Raji (cell line): Measurements from ENCODE around the gene SMC5.

Experiments
- POLR2A ChIP-seq: IDR thresholded peaks from 2 replicates; pipeline ENCODE4 v1.6.1; 2011; ENCODE audit warnings: low read depth, low read length, control low read depth; ENCODE audit not compliant: insufficient read depth

SMC5 gene

DNA sequence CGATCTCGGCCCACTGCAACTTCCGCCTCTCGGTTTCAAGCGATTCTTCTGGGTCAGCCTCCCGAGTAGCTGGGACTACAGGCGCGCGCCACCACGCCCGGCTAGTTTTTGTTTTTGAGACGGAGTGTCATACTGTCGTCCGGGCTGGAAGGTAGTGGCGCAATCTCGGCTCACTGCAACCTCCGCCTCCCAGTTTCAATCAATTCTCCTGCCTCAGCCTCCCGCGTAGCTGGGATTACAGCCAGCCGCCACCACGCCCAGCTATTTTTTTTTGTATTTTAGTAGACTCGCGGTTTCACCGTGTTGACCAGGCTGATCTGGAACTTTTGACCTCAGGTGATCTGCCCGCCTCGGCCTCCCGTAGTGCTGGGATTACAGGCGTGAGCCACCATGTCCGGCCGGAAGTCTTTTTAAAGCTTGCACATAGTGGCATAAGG lies 1.2 kb downstream of the SMC5 start:
- TF ChIP-seq POLR2A, result no peak

DNA sequence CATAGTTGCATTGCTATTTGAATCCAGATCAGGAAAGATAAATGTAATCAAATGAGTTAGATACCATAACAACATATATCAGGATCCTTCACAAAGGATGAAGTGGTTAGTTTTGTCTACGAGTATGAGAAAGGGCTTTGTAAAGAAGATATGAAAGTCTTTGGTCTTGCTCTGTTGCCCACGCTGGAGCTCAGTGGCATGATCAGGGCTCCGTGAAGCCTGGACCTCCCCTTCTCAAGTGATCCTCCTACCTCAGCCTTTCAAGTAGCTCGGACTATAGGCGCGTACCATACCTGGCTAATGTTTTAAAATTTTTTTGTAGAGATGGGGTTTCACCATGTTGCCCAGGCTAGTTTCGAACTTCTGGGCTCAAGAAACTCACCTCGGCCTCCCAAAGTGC lies 1.8 kb downstream of the SMC5 start:
- TF ChIP-seq POLR2A, result no peak

DNA sequence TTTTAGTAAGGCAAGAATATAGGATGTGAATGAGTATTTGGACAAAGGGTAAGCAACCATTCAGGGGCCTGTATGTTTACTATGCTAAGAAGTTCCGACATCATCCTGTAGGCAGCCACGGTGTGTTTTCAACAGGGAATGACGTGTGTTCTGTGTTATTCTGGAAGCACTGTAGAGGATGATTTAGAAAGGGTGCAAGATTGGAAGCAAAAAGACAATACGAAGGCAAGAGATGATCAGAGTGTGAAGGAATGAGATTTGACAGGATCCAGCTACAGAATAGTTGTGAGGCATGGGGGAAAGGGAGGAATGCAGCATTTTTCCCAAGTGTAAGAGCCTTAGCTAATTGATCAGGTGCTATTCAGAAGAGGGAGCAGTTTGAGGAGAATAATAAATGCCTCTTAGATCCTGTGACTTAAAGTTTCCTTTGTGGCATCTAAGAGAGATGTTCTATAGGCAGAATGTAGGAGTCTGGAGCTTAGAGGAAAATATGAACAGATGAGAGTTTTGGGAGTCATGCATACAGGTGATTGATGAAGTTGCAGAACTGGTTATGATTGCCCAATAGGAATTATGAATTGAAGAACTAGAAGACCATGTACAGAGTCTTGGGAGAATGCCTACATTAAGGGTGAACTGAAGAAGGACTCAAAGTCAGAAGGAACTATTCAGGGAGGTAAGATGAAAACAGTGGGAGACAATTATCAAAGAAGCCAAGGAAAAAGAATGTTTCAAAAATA lies 2.5 kb downstream of the SMC5 start:
- no peak for TF ChIP-seq POLR2A

DNA sequence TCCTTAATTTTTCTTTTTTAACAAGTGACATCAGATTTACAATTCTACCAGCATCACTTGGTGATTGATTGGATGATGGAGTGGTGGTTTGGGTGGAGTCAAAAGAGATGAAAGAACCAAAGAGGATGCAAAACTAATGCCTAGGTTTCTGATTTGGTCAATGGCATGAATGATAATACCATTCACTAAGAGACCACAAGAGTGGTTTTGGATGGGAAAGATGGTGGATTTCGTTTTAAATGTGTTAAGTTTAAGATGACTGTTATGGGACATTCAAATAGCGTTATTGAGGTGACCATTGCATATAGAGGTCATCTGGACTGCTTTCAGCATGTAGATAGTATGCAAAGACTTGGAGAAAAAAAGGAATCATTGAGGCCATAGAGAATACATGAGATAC lies 3.6 kb downstream of the SMC5 start:
- TF ChIP-seq POLR2A, result no peak

DNA sequence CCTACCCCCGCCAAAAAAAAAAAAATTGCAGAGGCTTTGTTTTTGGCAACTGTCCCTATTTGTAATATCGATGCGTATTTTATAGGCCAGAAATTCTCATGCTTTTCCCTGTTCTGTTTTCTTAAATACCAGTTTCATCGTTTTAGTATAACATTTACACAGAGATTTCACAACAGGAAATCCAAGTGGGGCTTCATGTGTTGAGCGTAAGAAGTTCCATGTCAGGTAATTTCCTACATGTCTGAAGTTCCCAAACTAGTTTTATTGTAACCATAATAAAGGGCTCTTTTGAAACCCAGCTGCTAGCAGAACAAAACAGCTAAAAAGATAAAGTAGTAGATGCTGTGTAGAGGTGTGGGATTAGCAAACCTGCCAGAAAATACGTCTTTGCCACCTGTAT lies 4.2 kb downstream of the SMC5 start:
- no peak for TF ChIP-seq POLR2A

DNA sequence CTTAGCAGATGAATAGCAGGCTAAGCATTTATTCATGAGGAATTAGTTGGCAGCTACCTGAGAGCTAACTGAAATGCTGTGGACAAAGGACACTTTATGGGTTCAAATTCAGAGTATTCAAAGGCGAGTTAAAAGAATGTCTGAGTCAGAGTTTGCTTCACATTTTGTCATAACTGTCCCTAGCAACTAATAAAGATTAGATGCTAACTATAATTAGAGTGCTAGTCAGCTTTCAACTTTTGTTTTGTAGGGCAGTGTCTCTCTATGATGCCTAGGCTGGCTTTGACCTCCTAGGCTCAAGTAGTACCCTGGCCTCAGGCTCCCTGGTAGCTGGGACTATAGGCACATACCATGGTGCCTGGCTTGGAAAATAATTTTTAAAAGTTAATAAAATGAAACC lies 4.6 kb downstream of the SMC5 start:
- TF ChIP-seq POLR2A, result no peak

DNA sequence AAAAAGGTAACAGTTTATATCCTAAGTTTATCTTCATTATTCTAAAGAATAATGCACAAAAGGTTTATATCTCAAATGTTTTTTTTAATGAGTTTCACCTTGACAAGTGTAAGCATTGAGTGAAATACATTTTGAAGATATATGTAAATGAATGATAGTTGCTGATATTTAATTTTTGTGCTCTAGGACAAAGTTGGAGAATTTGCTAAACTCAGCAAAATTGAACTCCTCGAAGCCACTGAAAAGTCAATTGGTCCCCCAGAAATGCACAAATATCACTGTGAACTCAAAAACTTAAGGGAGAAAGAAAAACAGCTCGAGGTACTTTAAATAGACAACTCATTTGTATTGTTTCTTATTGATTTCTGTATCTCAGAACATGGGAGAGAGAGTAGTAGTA lies 19.5 kb downstream of the SMC5 start:
- TF ChIP-seq POLR2A, result no peak

DNA sequence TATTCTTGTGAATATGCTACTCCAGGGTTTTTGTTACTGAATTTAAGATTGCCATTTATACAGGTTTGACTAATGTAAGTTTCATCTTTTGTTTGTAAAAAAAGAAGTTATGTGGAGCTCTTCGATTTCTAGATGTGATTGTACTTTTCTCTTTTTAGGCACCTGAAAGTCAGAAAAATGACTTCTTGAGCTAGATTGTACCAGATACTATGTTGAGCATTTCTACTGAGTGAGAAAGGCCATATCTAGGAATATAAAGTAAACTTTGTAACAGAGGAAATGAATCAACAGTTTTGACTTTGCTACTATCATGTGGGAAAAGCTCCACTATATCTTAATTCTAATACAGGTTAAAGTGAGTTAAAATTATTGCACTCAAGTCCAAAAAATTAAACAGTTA lies 25.1 kb downstream of the SMC5 start:
- no peak for TF ChIP-seq POLR2A

DNA sequence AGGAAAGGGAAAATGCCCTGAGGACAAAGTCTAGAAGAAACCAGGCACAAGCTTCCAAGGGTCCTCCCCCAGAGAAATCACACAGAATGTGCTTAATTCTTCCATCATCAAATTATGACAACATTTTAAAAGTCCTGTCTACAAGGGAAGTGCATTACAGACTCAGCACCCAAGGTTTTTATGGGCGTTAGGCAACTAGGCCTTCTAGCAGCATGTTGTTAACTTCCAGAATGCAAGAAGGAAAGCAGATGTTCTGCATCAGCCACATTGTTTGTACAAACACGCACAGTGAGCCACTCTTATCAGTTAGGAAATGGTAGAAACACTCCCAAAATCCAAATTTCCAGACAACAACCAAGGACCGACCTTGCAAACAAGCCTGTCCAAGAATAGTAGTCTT lies 26.5 kb downstream of the SMC5 start:
- TF ChIP-seq POLR2A, result no peak

DNA sequence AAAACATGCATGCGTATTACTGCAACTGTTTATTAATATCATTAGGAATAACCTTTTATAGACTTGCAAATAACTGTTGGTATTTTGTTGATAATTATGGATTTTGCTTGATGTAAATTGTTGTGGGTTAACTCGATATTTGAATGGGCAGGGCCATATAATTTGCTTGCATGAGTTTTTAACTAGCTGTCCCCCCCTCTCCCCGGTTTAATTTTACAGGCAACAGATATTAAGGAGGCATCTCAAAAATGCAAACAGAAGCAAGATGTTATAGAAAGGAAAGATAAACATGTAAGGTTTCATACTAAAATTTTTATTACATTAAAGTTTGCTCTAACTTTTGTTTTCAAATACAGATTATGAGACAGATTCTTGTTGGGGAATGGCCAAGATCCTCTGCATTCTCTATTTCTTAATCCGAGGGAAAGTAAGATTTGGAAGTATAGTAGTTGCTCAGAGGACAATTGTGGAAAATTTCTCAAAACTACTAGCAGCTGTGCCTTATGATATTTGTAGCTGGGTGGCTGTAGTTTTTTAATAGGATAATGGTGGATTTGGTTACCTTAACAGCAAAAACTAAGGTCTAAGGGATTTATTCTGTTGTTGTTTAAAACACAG lies 27.3 kb downstream of the SMC5 start:
- TF ChIP-seq POLR2A, result no peak

DNA sequence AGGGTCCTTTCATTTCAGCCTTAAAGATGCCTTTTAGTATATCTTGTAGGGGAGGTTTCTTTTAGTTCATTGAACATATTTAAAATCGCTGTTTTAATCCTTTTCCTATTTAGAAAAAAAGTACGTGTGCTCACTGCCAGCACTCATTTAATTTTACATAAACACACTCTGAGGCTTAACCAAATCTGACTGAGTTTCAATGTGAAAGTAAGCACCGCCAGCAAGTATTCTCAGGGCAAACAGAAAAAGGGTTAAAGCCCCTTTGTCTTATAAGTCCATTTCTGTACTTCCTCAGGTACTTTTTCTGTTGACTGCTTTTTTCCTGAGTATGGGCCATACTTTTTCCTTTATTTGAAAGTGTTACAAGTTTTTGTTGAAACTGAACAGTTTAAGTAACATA lies 31.8 kb downstream of the SMC5 start:
- TF ChIP-seq POLR2A, result no peak

DNA sequence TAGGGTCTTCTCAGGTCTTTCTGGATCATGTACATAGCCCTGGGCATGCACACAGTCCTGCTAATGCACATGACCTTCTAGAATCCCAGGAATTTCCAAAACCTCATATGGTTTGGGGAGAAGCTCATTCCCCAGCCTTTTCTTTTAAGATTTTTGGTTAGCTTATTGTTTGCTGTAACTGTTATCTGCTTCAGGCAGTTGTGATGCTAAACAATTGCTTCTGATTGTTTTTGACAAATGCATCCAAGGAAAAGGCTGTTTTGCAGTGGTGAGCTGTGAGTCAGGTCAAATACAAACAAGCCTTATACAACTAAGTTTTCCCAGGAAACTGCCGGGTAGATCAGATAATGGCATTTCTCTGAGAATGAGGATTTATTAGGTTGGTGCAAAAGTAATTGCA lies 32.7 kb downstream of the SMC5 start:
- no peak for TF ChIP-seq POLR2A

DNA sequence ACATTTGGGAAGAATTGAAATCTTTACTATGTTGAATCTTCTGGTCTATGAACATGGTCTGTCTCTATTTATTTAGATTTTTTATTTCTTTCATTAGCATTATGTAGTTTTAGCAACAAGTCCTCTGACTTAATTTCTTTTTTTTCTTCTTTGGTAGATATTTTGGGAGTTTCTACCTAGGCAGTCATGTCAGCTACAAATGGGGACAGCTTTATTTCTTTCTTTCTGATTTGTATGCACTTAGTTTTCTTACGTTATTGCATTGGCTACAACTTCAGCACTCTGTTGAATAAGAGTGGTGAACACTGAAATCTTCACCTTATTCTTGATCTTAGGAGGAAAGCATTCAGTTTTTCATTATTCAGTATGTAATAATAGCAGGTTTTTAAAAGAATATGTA lies 33.5 kb downstream of the SMC5 start:
- no peak for TF ChIP-seq POLR2A

DNA sequence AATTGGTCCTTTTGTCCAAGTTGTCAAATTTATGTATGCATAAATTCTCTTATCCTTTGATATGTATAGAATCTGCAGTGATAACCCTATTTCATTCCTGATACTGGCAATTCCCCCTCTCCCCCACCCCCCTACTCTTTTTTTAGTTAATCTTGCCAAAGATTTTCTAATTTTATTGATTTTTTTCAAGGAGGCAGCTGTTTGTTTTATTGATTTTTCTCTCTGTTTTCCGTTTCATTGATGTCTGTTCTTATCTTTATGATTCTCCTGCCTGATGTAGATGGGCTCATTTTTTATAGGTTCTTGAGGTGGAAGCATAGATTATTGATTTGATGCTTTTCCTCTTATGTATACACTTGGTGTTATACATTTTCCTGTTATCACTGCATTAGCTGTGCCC lies 34.4 kb downstream of the SMC5 start:
- TF ChIP-seq POLR2A, result no peak

DNA sequence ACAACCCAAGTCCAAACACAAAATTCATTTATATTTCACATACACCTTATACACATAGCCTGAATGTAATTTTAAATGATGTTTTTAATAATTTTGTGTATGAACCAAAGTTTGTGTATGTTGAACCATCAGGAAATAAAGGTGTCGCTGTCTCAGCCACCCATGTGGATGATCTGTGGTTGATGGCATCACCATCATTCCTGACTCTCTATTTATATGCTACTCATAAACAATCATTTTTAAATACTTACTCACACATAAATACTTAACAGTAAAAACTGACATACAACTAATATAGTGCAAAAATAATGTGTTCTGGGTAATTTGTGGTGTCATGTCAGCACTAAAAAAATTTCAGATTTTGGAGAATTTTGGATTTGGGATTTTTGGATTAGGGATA lies 38.4 kb downstream of the SMC5 start:
- no peak for TF ChIP-seq POLR2A

DNA sequence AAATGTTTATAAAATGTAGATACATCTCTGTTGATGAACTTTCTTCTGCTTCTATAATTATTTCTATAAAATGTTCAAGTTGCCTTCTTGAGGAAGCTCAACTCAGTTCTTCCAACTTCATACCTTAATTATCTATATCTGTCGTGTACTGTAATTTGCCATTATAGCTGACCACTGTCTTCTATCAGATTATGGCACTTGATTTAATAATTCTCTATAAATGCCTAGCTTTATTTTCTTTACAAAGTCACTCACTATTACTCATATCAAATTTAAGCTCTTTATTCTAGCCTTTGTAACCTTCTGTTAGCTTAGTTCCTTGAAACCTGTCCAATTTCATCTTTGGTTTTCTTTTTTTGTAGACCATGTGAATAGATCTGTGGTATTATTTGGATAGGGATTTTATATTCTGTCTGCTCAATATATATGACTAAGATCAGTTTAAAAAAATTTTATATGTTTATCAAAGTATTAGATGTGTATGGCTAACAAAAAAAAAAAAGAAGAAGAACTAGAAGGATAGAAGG lies 39.5 kb downstream of the SMC5 start:
- TF ChIP-seq POLR2A, result no peak

DNA sequence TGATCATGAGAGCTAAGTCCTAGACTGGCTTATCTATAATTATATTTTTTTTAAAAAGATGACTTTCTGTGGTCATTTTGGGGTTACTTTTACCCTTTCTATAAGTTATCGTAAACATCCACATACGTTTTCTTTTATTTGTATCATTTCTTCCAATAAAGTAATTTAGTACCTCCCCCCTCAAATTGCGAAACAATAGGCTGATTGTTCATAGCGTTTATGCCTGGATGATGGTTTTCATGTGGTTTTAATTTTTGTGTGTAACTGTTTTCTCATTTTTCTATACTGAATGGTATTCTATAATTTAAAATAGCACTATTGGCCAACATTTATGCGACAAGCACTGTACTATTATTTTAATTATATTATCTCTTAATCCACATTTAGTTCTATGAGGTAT lies 44.5 kb downstream of the SMC5 start:
- TF ChIP-seq POLR2A, result no peak

DNA sequence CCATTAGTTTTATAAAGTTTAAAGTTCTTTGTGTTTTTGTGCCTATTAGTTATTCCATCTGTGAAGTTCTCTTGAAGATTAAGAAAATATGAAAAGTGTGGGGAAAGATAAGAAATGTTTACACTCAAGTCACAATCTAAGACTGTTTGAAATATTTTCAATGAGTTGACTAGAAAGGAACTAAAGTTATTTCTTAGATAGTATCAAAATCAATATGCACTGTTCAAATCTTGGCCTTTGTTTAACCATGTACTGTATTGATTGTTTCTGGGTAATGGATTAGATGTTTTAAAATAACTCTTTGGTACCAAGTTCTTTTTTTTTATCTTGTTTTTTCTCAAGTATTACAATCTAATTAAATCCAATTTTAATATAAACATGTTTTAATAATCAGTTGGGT lies 46.0 kb downstream of the SMC5 start:
- no peak for TF ChIP-seq POLR2A

DNA sequence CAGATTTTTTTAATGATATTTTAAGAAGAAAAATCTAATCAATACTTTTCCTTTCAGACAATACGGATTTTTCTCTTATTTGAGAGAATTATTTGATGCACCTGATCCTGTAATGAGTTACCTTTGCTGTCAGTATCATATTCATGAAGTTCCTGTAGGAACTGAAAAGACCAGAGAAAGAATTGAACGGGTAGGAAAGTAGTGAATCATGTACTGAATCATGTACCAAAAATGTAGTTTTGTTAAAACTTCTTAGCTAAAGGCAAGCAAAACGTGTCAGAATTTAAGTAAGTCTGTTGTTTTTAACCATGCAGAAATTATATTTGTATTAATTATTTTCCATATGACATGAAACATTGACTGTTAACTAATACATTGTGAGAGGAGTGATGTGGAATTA lies 56.6 kb downstream of the SMC5 start:
- no peak for TF ChIP-seq POLR2A
